ENCODE results near the gene RFTN1. TPM values are rescaled to one million over a fixed set of nuclear protein-coding genes. Genes with fewer than 3 reads are reported as not detected.

The RFTN1 gene
- polyA plus RNA-seq, 12 donors: 10.4 to 29.6 (median 14.1) TPM; not detected in 1

DNA sequence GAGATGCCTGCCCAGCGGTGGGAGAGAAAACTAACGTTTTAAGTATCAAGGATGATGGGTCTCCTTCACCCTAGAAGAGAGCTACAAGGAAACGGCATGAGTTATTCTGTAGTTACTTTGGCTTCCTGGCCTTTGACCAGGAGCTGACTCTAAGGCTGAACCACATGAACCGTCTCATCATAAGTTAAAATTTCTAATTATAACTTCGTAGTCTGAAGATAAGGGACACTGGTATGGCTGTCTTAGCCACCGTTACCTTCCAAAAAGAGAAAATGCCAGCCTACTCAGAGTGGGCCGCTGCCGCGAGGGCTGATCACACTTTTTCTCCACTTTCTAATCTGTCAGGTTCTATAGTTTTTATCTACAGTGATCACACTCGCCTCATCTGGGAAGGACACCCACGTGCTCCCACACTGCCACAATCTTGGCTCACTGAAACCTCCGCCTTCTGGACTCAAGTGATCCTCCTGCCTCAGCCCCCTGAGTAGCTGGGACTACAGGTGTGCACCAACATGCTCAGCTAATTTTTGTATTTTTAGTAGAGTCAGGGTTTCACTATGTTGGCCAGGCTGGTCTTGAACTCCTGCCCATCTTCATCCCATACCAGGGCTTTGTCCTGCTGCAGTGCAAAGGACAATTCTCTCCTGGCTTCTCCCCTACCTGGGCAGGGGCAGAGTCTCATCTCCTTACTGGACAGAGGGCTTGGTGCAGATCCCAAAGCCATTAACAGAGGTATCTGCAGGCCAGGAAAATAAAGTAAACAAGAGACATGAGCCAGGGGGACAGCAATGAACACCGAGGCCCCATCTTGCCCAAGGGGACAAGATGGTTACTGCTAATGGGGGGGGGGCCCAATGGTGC is 73.4 kb downstream of the RFTN1 start:
- no peak for DNase-seq

DNA sequence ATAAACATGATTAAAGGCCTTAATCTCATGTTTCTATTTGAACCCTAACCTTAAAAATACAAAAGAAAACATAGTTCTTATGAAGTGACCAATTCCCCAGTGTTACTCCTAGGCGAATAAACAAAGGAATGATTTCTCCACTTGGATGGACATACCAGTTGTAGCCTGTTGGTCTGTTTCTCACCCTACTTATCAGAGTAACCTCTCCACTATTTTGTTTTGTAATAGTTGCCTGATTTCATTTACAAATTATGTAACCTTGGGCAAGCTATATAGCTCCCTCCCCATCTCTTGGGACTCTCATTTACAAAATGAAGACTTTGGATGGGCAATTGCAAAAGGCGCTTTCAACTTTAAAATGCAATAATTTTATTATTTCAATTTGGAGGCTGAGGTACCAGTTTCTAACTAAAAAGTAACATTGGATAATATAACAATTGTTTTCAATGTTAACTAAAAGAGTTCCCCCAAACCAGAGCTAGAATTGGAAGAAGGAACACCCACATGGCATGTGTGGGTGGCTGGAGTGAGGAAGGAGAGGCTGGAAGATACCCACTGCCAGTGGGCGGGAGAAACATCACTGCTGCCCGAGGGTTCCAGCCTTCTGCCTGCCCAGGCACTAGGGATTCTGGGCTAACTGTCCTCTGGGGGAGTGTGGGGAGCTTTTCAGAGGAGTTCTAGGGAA is 74.2 kb downstream of the RFTN1 start:
- DNase-seq: no peak

DNA sequence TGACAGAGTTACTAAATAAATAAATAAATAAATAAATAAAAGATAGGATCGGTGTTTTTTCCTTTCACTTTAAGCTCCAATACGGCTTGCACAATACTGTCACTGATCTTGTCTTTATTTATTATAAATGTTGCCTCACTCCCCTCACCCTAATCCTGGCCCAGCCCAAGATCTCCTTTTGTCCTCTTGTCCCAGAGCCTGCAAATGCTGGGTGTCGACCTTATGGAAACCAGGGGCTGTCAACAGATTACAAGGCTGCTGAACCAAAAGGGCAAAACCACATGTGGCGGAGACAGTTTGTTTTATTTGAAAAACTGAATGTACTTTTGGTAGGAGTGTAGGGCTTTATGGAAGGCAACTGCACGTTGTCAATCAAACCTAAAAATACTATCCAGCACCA is 75.9 kb downstream of the RFTN1 start:
- no peak for DNase-seq

DNA sequence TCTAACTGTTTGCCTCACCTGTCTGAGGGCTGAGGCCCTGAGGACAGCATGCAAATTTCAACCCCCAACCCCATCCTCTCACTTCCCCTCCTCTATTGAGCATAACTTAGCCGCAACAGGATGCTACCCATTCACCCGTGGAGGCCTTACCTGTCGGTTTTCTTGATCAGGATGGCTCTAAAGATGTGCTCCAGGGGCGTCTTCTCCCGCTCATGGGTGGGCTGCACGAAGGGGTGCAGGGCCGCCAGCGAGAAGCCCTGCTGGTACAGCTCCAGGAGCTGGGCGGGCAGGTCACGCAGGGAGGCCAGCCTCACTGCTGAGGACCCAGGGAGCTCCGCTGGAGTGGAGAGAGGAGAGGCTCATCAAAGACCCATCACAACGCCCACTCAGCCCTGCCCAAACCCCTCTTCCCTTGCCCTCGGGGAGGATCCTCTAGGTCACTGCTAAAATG is 79.8 kb downstream of the RFTN1 start:
- DNase-seq: no peak

DNA sequence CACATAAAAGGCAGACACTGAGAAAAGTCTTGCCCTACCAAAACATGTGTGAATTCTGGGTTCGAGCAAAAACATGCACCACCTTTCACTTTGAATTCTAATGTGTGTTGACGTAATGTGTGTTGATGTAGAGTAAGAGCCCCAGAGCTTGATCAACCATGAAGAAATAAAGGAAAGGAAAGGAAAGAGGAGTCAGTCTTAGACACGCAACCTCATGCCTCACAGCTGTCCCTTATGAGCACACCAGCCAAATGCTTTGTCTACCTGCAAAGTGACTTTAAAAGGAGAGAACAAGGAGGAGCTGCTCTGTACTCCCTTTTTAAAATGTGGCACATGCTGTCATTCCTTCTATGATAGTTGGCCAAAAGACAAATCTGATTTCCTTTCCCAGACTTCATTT is 80.8 kb downstream of the RFTN1 start:
- DNase-seq: no peak

DNA sequence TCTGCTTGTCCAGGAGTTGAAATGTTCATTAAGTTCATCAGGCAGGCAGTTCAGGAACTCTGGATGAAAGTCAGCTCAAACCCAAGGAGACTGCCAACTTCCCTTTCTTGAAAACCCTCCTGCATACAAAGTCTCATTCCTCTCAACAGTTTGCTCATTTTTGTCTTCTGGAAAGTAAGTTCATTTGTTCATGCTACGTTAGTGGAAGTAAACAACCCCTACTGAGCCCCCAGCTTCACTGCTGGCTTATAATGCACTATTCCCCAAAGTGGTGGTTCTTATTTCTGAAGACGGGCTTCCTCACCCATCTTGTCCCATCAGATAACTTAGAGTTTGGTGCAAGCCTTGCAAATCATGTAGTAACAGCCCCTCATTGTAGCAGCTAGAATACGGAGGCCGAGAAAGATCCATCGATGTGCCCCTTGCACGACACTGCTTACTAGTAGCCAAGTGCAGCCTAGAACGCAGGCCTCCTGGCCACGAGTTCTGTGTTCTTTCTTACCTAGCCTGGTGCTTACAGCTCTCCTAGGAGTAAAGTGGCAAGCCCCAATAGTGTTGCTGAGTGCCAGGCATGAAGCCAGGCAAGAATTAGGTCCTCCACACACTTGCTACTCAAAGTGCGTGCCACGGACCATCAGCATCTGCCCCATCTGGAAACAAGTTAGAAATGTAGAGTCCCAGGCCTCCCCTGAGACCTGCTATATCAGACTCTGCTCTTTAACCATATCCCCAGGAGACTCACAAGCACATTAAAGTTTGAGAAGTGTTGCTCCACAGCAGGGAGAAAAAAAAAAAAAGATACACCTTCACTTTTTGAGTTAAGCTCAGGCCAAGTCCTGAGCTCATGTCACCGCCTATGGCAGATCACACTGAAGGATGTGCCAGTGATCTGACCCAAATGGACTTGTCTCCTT is 82.5 kb downstream of the RFTN1 start:
- DNase-seq: no peak

DNA sequence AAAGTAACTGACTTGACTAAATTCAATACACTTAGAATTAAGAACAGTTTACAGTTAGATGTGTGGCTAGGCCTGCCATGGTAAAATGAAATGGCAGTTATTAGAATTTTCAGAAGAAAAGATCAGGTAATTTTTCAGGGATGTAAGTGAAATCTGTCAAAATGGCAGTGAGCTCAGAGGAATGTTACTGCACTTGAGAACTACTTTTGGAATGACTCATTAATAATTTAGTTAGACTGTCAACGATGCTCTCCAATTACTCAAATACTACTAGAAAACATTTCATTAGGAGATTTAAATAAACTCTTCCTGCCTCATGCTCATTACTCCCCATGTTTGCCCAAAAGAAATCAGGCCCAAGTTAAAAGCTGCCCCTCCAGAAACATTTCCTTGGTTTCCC is 84.4 kb downstream of the RFTN1 start:
- DNase-seq: no peak

DNA sequence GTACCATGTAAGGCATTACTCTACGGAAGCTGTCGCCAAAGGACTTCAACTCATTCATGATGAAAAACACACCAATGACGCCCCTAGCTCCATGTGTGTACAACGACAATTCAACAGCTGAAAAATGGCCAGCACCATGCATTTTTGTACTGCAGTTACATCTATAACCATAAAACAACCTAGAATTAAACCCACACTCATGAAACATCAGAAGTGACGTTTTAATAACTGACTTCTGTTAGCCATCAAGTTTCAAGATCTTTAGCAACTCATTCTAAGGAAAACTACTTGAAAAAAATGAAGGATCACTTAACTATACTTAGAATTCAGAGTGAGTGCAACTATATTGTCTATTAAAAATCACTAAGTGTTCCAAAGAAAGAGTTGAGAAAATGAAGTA is 84.9 kb downstream of the RFTN1 start:
- no peak for DNase-seq

DNA sequence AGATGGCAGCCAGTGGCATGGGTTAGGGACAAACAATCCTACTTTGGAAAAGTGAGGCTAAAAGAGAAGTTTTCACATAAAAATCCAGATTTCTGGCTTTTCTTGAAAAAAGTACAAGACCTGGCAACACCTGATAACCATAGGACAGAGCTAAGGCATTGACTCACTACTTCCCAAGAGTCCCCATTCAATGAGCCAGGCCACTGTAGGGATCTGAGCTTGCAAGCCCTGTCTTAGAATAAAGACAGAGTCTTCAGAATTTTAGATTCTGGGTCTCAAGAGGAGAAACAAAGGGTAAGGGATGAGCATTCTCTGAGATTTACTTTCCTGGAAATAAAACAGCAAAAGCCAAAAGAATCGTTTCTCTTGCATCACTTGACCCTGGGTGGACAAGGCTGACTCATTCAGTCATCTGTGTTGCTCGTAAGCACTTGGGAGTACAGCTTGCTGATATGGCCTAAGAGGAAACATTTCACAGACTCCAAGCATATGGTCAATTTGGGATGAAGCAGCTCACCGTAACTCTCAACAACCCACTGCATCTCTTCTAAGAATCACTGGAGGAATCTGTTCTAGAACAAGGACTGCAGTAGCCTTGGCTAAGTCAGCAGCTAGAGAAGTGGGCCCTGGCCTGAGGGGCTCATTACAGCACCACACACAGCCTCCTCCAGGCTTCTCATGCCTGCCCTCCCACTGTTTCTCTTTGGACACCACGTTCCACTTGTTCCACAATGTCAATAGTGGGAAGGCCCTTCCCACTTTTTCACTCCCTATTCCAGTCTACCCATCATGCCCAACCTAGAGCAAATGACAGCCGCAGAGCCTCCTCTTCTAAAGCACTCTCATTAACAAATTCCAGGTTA is 86.2 kb downstream of the RFTN1 start:
- DNase-seq: no peak

DNA sequence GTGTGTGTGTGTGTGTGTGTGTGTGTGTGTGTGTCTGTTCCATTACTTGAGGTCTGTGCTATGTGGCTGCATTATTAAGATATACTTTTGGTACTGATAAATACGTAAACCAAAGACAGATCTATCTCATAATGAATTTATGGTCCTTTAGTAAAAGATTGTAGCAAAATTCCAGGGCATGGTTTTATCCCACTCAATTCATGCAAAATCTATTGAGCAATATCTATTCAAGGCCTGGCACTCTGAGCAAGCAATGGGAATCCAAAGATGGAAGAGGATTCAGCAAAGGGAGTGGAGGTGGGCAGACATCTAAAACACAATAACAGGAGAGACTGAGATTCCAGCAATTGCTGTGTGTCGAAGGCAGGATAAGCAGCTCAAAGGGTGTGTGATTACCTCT is 86.8 kb downstream of the RFTN1 start:
- no peak for DNase-seq

DNA sequence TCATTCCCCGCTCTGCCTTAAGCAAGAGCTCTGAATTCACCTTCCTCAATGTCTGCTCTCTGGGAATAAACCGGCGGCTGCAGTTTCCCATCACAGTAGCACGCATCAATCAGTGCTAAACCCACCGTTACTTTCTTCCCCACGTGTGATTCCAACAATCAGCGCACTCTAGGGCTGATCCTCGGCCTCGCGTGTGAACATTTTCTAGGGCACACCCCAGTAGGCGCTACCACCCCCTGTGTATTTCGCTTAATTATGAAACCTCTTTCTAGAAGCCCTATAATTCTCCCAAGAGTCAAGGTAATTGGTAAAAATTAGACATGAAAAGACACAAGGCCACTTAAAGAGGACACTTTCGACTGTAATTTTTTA is 87.5 kb downstream of the RFTN1 start:
- no peak for DNase-seq

DNA sequence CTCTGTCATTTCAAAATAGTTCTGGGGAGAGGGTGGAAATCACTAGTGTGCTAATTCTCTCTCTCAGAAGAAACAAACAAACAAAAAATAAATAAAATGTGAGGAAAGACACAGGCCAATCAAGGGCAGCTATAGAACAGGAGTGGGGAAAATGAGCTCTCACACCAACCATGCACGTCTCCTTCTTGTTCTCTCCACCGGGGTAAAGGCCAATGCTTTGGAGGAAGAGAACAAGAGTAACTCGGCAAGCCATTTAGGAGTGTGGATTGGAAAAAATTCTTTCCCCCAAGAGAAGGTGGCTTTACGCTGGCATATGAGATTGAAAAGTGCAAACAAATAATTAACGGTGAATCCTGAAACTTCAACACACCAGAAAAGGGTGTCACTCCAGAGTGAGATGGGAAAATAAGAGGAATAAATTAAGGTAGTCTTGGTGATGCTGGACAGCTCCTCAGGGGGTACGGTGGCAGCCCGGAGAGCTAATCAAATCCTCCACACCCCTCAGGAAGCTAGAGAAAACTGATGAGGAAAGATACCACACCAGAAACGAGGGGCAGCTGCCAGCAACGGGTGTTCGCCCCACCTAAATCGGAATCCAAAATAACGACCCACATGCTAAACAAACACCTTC is 88.0 kb downstream of the RFTN1 start:
- no peak for DNase-seq

DNA sequence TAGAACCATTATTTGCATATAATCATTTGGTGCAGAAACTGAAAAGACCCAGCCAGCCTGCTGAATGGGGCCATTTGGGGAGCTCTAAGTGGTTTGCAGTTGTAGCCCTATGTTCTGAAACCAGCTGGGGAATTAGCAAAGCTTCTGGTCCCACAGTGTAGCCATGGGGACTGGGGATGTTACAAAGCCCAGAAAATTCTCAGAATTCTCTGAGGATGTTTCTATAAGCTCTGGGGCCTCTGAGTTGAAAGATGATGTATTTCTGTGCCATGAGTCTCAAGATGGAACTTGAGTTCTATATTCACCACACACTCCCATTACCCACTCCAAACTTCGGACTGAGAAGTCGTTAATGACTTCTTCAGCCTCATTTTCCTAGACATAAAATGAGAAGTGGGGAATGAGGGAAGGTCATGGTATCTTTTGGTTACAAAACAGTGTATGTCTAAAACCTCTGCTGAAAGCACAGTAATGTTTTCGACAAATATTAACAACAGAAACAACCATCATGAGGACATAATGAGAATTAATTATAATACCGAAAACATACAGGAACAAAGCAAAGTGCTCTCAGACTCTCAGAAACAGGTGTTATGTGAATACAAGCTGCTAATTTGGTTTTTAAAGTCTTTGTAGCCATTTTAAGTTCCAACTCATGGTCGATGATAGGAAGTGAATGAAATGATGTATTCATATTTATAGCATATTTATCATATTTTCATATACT is 89.4 kb downstream of the RFTN1 start:
- no peak for DNase-seq

DNA sequence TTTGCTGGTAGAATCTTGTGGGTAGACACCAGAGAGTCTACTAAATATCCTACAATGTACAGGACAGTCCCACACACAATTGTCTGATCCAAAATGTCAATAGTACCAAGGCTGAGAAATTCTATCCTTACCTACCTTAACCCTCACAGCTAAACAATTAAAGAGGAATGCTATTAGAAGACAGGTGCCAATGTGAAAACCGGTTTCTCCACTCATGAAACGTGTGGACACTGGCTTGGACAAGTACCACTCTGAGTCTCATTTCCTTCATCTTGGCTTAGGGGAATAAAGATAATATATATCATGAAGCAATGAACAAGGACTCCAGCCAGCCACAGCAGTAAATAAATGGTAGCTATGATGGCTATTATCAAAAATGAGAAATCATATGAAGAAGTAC is 90.2 kb downstream of the RFTN1 start:
- no peak for DNase-seq

DNA sequence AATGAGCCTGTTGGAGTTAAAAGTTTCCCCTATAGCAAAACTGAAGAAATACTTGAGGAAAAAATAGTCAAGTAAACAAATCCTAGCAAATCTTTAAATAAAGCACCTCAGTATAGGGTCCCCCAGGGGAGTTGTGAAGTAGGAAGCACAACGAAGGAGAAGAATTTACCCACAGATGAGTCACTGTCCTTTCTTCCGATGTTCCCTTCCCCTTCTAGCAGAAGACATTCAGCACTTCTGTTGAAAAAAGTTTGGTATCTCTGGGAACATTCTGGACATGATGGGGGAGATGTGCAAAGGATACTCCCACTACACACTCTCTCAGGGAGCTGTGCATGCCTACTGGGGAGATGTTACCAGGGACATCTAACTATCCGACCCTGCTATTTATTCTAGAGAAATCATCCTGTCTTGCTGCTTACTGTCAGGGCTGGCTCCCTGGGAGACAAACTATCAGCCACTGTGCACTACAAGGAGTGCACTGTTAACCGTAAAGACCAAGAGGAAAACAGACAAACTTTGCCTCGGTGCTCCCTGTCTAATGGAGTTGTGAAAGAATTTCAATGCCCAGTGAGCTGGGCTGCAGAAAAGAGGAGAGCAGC is 93.8 kb downstream of the RFTN1 start:
- no peak for DNase-seq

DNA sequence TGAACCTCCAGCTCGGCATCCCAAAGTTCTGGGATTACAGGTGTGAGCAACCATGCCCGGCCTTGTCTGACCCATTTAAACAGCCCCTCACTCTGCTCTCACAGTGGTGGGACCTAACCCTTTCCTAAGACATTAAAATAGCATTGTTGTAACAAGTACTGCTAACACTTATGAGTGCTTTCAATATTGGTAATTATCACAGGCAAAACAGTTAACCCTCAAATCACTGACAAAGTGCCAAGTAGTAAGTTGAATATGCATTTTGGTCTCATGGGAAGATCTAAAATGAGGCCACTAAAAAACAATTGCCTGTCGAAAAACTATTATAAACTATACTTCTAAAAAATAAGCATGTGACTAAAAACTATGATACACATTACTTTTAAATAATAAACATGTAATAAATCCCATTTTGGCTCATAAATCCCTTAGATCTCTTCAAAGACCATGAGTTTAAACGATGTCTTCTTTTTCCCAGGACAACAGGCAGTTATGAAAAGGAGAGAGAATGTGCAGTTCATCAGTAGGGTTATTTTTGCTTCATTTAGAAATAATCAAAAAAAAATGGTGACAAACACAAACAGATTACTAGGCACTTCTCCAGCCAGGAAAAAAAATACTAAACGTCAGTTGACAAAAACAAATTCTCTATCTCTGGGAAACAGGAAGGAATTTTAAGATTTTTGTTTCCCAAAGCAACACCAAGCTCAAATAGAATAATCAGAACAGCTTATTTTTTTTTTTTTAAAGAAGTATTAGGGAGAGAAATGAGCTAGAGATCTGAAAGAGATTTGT is 95.4 kb downstream of the RFTN1 start:
- DNase-seq: no peak

DNA sequence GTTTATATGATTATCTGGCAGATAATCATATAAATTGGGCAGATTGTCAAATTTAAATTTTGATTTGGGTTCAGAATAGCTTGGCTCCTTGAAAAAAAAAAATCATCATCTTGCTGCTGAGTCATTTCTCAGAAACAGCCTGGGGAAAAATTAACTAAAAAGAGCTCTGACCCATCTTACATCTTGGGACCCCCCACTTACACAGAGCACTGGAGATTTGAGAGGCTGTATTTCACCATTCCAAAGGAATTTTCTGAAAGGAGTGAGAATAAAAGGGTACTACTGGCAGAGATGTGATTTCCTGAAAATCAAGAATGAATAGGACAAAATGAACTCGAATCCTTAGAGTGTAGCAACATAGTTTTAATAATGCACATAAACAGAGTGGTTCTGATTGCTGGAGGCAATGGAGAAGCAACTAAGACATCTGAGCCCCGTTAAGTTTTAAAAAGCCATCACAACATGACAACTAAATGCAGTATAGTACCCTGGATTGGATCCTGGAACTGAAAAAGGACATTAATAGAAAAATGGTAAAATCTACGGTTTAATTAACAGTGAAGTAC is 97.5 kb downstream of the RFTN1 start:
- no peak for DNase-seq

DNA sequence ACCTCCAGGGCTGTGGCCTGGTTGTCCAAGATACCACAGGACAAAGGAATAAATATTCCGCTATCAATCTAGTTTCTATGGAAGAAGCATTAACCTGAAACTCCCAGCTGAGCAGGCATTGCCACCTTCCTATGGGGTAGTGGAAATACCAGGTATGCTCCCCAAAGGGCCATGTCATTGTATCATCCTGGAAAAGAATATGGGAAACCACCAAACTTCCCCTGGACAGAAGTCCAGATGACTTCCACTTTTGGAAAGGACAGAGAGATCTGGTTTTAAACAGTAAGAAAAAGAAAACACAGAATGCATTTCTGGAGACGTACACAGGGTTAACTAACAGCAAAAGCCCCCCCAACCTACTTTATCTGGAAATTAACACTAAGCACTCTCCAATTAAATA is 100.2 kb downstream of the RFTN1 start:
- DNase-seq: no peak
